ENCODE measurements around the gene NR3C1.

- no peak for TF ChIP-seq CTCF (IDR thresholded peaks at IDR 0.05)
- no peak for TF ChIP-seq POLR2A (IDR thresholded peaks at IDR 0.05)
Observed at GRCh38 chr5:143350751-143351602, 52.5 kb downstream of the NR3C1 start.

Measured in right lobe of liver (tissue), 4 donors.